Measurements from ENCODE around the gene TEX36.

GRCh38 chr10:125700355-125700911 lies 17.5 kb upstream of the TEX36 start:
- TF ChIP-seq CTCF (IDR thresholded peaks at IDR 0.05): no peak
- no peak for TF ChIP-seq ZFX (IDR thresholded peaks at IDR 0.05; ENCODE audit: borderline replicate concordance)
